ENCODE data around the gene IFT80.

GRCh38 chr3:160260587-160261270 lies 138.3 kb downstream of the IFT80 start:
- TF ChIP-seq TAF1 (IDR thresholded peaks at IDR 0.05; ENCODE audit: borderline replicate concordance, low read depth, low read length) (no peak), POLR2AphosphoS5 (IDR thresholded peaks at IDR 0.05; ENCODE audit: low read depth, low read length) (no peak)

Data from GM12892 (cell line).